GM12864 (cell line): ENCODE data around the gene LUZP1.
A peak's percentile ranks its signal among the peaks of the same experiment; 100 is the strongest.
"Not testable (repeated sequence)": the region's sequence is repeated elsewhere in the genome, so short reads cannot be mapped to it uniquely, and the experiment has no call there.

ENCODE experiments used
- DNase-seq: peaks from one replicate; pipeline ENCODE4 v3.0.0-alpha.2; 2011; ENCODE audit warnings: low read depth
- H3K4me3 ChIP-seq: 2 replicates; pipeline ENCODE4 v1.5.1; 2011; ENCODE audit warnings: mild to moderate bottlenecking, low read depth, low read length, control low read depth
- TF ChIP-seq, protein P1 (sequence below): IDR thresholded peaks from 2 replicates; pipeline ENCODE4 v1.5.1; 2011; ENCODE audit warnings: low read depth, mild to moderate bottlenecking, moderate library complexity, low read length, control low read depth, inconsistent platforms; ENCODE audit errors: missing control alignments

The LUZP1 gene

DNA sequence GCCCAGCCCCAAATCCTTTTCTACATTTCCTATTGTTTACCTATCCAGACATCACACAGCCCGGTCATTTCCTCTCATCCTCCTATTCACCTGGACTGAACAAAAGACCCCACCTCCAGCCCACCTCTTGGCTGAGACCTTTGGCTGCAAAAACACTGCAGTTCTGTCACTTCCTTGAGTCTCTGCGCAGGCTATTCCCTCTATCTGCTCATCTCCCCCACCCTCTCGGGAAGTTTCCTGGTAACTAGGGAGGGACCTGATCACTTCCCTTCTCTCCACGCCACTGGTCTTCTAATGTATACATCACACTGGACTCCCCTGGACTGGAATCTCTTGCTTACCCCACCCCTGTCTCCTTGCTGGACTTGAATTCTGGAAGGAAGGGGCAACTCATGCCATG, 43.3 kb upstream of the LUZP1 start:
- no peak for DNase-seq

DNA sequence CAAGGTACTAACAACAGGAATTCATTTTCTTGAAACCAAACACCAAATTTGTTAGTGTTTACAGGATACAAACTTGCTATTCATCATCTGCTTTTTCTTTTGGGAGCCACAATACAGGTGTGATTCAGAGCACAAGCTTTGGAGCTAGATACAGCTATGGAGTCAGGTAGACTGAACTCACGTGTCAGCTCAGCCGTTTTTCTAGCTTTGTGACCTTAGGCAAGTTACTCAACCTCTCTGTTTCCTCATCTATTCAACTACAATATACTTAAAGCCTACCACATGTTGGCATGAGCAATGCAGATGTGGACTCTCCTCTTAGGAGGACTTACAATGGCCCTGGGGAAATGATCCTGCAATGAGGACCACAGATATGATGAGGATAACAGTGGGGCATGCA, 42.3 kb upstream of the LUZP1 start:
- TF ChIP-seq, protein P1, sequence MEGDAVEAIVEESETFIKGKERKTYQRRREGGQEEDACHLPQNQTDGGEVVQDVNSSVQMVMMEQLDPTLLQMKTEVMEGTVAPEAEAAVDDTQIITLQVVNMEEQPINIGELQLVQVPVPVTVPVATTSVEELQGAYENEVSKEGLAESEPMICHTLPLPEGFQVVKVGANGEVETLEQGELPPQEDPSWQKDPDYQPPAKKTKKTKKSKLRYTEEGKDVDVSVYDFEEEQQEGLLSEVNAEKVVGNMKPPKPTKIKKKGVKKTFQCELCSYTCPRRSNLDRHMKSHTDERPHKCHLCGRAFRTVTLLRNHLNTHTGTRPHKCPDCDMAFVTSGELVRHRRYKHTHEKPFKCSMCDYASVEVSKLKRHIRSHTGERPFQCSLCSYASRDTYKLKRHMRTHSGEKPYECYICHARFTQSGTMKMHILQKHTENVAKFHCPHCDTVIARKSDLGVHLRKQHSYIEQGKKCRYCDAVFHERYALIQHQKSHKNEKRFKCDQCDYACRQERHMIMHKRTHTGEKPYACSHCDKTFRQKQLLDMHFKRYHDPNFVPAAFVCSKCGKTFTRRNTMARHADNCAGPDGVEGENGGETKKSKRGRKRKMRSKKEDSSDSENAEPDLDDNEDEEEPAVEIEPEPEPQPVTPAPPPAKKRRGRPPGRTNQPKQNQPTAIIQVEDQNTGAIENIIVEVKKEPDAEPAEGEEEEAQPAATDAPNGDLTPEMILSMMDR, result no peak
- no peak overlapping the region for H3K4me3 ChIP-seq
- no peak for DNase-seq

More for the DNA sequence above, 43.3 kb upstream of the LUZP1 start:
- no peak overlapping the region for H3K4me3 ChIP-seq
- TF ChIP-seq, protein P1, result no peak

DNA sequence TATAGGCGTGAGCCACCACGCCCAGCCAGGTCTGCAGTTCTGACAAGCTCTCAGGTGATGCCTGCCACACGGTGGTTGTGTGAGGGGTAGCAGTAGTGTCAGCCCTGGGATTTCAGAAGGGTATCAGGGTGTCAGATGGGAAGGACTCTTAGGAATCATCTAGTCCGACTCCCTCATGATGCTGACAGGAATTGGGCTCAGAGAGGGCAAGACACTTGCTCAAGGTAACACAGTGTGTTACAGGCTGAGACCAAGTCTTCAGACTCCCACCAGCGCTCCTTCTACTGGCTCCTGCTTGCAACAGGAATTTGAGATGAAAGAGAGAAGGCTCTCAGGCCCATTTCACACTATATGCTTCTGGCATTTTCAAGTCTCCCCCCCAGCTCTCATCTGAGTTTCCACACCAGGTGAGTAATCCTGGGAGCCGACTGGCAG, 41.7 kb upstream of the LUZP1 start:
- H3K4me3 ChIP-seq, result no peak overlapping the region
- TF ChIP-seq, protein P1, result peak; percentile 13
- no peak for DNase-seq

DNA sequence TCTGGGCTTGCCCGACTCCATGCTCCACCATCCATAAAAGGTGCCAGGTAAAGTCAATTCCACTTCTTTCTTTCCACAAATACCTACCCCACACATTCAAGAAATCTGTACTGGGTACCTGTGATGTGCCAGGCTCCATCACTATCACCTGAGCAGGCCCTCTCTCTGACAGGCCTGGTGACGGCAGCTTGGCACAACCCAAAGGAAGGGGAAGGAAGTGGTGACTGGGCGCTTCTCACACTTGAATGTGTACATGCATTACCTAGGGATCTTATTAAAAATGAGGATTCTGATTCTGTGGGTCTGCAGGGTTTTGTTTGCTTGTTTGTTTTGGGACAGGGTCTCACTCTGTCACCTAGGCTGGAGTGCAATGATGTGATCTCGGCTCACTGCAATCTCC, 41.1 kb upstream of the LUZP1 start:
- DNase-seq, result no peak
- H3K4me3 ChIP-seq, result no peak overlapping the region
- TF ChIP-seq, protein P1, result no peak

DNA sequence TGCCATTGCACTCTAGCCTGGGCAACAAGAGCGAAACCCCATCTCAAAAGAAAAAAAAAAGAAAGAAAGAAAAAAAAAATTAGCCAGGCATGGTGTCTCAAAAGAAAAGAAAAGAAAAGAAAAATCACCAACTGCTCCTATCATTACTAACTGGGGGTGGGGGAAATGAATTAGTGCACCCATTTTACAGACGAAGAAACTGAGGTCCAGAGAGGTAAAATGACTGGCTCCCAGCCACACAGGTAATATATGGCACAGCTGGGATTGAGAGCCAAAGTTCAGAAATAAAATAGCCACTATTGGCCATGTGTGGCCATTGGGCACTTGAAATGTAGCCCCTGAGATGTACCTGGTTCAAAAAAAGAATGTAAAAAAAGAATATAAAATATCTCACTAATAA, 39.9 kb upstream of the LUZP1 start:
- TF ChIP-seq, protein P1, result no peak
- DNase-seq, result no peak
- H3K4me3 ChIP-seq, result no peak overlapping the region

DNA sequence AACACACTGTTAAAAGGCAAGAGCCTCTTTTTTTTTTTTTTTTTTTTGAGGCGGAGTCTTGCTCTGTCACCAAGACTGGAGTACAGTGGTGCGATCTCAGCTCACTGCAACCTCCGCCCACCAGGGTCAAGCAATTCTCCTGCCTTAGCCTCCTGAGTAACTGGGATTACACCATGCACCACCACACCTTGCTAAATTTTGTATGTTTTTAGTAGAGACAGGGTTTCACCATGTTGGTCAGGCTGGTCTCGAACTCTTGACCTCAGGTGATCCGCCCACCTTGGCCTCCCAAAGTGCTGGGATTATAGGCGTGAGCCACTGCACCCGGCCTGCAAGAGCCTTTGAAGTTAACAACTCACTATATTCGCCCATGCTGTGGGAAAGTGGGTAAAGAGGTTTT, 39.1 kb upstream of the LUZP1 start:
- DNase-seq, result not testable (repeated sequence)

DNA sequence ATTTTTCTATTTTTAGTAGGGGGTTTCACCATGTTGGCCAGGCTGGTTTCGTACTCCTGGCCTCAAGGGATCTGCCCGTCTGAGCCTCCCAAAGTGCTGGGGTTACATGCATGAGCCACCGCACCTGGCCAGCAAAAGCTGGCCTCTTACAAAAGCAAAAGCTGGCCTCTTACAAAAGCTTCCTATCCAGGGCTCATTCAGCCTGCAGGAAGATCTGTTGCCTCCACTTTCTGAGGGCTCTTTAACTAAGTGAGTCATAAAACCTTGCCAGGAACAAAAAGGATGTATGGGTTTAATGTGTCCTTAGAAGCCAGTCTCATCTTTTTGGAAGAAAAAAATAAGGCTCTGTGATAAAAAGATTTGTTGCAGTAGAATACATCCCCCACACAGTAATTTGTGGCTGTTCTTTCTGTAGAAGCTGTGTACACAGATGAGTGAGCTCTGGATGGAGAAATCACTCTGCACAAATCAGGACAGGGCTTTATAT, 33.6 kb upstream of the LUZP1 start:
- H3K4me3 ChIP-seq, result no peak overlapping the region
- DNase-seq, result no peak
- TF ChIP-seq, protein P1, result no peak

More for the DNA sequence above, 39.1 kb upstream of the LUZP1 start:
- H3K4me3 ChIP-seq, result not testable (repeated sequence)
